Measurements from ENCODE around the gene SMTNL2. TPM values are rescaled to one million over a fixed set of nuclear protein-coding genes. Genes with fewer than 3 reads are reported as not detected.

SMTNL2 gene
- total RNA-seq, 2 experiments from 2014 or later: not detected

GRCh38 chr17:4599505-4600281, 15.4 kb downstream of the SMTNL2 start:
- Mint-ChIP-seq H3K27me3 (peaks cover 7% of the 10 kb centered on the region), H3K36me3 (ENCODE audit: low read depth) (no peaks in the 10 kb centered on the region), H3K27ac (no peak overlapping the region), H3K4me1 (ENCODE audit: low read depth) (no peaks in the 10 kb centered on the region), H3K4me3 (no peak overlapping the region), H3K9me3 (no peaks in the 10 kb centered on the region)
- peaks cover 0 to 3% of the 10 kb centered on the region in 2 experiments for H3K27me3 ChIP-seq (ENCODE audit: control insufficient read depth in 1 of 2, insufficient read depth in 2 of 2, low read length in 2 of 2)
- no peak overlapping the region for H3K4me3 ChIP-seq (ENCODE audit: low read length)
- CTCF ChIA-PET: no interaction called here
- TF ChIP-seq, protein P1, sequence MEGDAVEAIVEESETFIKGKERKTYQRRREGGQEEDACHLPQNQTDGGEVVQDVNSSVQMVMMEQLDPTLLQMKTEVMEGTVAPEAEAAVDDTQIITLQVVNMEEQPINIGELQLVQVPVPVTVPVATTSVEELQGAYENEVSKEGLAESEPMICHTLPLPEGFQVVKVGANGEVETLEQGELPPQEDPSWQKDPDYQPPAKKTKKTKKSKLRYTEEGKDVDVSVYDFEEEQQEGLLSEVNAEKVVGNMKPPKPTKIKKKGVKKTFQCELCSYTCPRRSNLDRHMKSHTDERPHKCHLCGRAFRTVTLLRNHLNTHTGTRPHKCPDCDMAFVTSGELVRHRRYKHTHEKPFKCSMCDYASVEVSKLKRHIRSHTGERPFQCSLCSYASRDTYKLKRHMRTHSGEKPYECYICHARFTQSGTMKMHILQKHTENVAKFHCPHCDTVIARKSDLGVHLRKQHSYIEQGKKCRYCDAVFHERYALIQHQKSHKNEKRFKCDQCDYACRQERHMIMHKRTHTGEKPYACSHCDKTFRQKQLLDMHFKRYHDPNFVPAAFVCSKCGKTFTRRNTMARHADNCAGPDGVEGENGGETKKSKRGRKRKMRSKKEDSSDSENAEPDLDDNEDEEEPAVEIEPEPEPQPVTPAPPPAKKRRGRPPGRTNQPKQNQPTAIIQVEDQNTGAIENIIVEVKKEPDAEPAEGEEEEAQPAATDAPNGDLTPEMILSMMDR (IDR thresholded peaks at IDR 0.05): no peak
- peaks cover 8% of the 10 kb centered on the region for H3K4me1 ChIP-seq (ENCODE audit: insufficient read depth, low read length)
- no peak overlapping the region for H3K27ac ChIP-seq (ENCODE audit: low read depth in 1 of 2, low read length in 2 of 2)
- POLR2A ChIA-PET: no interaction called here
- intact Hi-C loops (cut with DNase I, micrococcal nuclease): no loop called here
- H3K9me3 ChIP-seq (ENCODE audit: control insufficient read depth in 1 of 2, insufficient read depth in 1 of 2, low read length in 2 of 2): peaks cover 0 to under 1% of the 10 kb centered on the region in 2 experiments
- no peaks in the 10 kb centered on the region for H3K36me3 ChIP-seq (ENCODE audit: insufficient read depth, low read length)
- DNase-seq: no peak
- ATAC-seq (ENCODE audit: poor library complexity): no peak

DNA sequence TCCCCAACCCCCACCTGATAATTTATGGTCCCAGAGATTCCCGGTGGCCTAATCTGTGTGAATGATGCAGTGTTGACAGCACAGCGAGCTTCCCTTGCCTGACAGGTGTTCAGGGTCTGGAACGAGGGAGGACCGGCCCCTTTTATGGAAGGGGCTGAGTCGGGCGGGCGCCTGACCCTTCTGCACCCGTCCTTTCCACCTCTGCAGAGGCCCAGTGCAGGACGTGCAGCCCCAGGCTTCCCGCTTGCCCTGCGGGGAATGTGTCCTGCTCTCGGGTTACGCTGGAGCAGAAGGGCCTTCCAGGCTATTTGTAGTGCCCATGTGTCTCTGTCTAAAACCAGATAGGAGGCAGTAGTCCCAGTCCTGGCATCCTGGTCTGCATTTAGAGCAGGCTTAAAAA, 16.2 kb downstream of the SMTNL2 start:
- no peak overlapping the region for H3K27ac Mint-ChIP-seq
- H3K4me3 Mint-ChIP-seq: no peak overlapping the region
- no peaks in the 10 kb centered on the region for H3K9me3 ChIP-seq (ENCODE audit: control insufficient read depth in 1 of 2, insufficient read depth in 1 of 2, low read length in 2 of 2)
- H3K4me1 Mint-ChIP-seq (ENCODE audit: low read depth): no peaks in the 10 kb centered on the region
- no peak for DNase-seq
- H3K36me3 ChIP-seq (ENCODE audit: insufficient read depth, low read length): no peaks in the 10 kb centered on the region
- no peak overlapping the region for H3K4me3 ChIP-seq (ENCODE audit: low read length)
- H3K4me1 ChIP-seq (ENCODE audit: insufficient read depth, low read length): peaks cover under 1% of the 10 kb centered on the region
- ChIA-PET POLR2A (no interaction called here), CTCF (no interaction called here)
- H3K27ac ChIP-seq (ENCODE audit: low read depth in 1 of 2, low read length in 2 of 2): no peak overlapping the region
- H3K27me3 Mint-ChIP-seq: peaks cover 7% of the 10 kb centered on the region
- intact Hi-C loops (cut with DNase I, micrococcal nuclease): no loop called here
- TF ChIP-seq, protein P1 (IDR thresholded peaks at IDR 0.05): no peak
- H3K36me3 Mint-ChIP-seq (ENCODE audit: low read depth): no peaks in the 10 kb centered on the region
- H3K9me3 Mint-ChIP-seq: no peaks in the 10 kb centered on the region
- H3K27me3 ChIP-seq (ENCODE audit: control insufficient read depth in 1 of 2, insufficient read depth in 2 of 2, low read length in 2 of 2): no peaks in the 10 kb centered on the region
- no peak for ATAC-seq (ENCODE audit: poor library complexity)

- no peaks in the 10 kb centered on the region for H3K4me1 Mint-ChIP-seq (ENCODE audit: low read depth)
- H3K27ac Mint-ChIP-seq: no peak overlapping the region
- Histone ChIP-seq H3K27me3 (ENCODE audit: control insufficient read depth in 1 of 2, insufficient read depth in 2 of 2, low read length in 2 of 2) (no peaks in the 10 kb centered on the region), H3K27ac (ENCODE audit: low read depth in 1 of 2, low read length in 2 of 2) (no peak overlapping the region), H3K4me3 (ENCODE audit: low read length) (no peak overlapping the region), H3K9me3 (ENCODE audit: control insufficient read depth in 1 of 2, insufficient read depth in 1 of 2, low read length in 2 of 2) (no peaks in the 10 kb centered on the region), H3K36me3 (ENCODE audit: insufficient read depth, low read length) (no peaks in the 10 kb centered on the region), H3K4me1 (ENCODE audit: insufficient read depth, low read length) (no peaks in the 10 kb centered on the region)
- CTCF ChIA-PET: no interaction called here
- POLR2A ChIA-PET: no interaction called here
- no peak for DNase-seq
- TF ChIP-seq, protein P1 (IDR thresholded peaks at IDR 0.05): no peak
- no peak for ATAC-seq (ENCODE audit: poor library complexity)
- H3K4me3 Mint-ChIP-seq: no peak overlapping the region
- intact Hi-C loops (cut with DNase I, micrococcal nuclease): no loop called here
- H3K36me3 Mint-ChIP-seq (ENCODE audit: low read depth): no peaks in the 10 kb centered on the region
- H3K9me3 Mint-ChIP-seq: no peaks in the 10 kb centered on the region
- peaks cover 7% of the 10 kb centered on the region for H3K27me3 Mint-ChIP-seq
These were observed 17.0 kb downstream of the SMTNL2 start for GRCh38 chr17:4601326-4601725.
